ENCODE results near the gene SMPD1. TPM values are rescaled to one million over a fixed set of nuclear protein-coding genes. Genes with fewer than 3 reads are reported as not detected.

The SMPD1 gene
- total and polyA plus RNA-seq, 2 of the 8 experiments (the other 6 are each of a cell fraction or from before 2014, with no cell fraction given): 1.9 to 2.4 TPM

DNA sequence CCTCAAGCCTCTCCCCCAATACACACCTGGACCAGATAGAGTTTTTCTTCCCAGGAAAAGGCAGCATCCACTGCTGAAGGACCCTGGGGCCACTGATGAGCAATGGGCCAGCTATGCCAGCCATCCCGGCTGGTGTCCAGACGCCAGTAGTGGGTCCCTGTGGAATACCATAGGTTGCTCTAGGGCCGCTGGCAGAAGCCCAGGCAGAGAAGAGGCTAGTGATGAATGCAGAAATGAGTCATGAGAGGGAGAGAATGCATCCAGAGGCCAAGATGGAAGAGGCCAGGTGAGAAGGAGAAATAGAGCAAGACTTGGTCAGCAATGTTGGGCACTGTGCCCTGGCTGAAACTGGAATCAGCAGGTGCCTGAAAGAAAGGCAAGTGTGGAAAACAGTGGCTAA is 41.6 kb downstream of the SMPD1 start:
- H3K23me2 ChIP-seq (ENCODE audit: low read depth, low read length): no peaks in the 10 kb centered on the region
- POLR2A ChIA-PET (ENCODE audit: partially characterized antibody): no interaction called here
- no peak overlapping the region for H4K91ac ChIP-seq (replicated peaks; ENCODE audit: insufficient read length, low read length)
- H3K9me3 ChIP-seq (ENCODE audit: insufficient read depth in 2 of 2, low read depth in 1 of 2, low read length in 1 of 2): no peaks in the 10 kb centered on the region
- no peaks in the 10 kb centered on the region for H3K79me2 ChIP-seq (ENCODE audit: control insufficient read depth in 1 of 2, insufficient read depth in 2 of 2, low read length in 2 of 2)
- H2BK5ac ChIP-seq (ENCODE audit: low read depth, low read length): no peak overlapping the region
- H3K4ac ChIP-seq (replicated peaks; ENCODE audit: insufficient read length, low read depth, low read length): no peak overlapping the region
- H3K4me2 ChIP-seq (ENCODE audit: insufficient read depth in 1 of 2, low read depth in 2 of 2, low read length in 2 of 2): no peak overlapping the region
- H2AFZ ChIP-seq (ENCODE audit: low read length): no peak overlapping the region
- FAIRE-seq: no peak
- H4K20me1 ChIP-seq (replicated peaks in 1 of 2; ENCODE audit: control insufficient read depth in 1 of 2, insufficient read depth in 2 of 2, low read length in 2 of 2): no peaks in the 10 kb centered on the region
- no peak overlapping the region for H2BK12ac ChIP-seq (ENCODE audit: low read depth, low read length)
- no peak overlapping the region for H3K4me3 ChIP-seq (ENCODE audit: extremely low read depth in 1 of 4, insufficient read depth in 2 of 4, low read depth in 3 of 4, low read length in 4 of 4)
- no peak overlapping the region for H3K27ac ChIP-seq (ENCODE audit: low read depth, low read length)
- no peak overlapping the region; the same call in 1 of the 2 replicates for H4K8ac ChIP-seq (ENCODE audit: extremely low read depth, insufficient read depth, low read length)
- H3K23ac ChIP-seq (ENCODE audit: insufficient read length): no peak overlapping the region
- H3K4me1 ChIP-seq (replicated peaks in 1 of 4; ENCODE audit: control insufficient read depth in 3 of 4, insufficient read depth in 4 of 4, low read length in 3 of 4): peaks cover 0 to 3% (median 1%) of the 10 kb centered on the region in 4 experiments; a peak in 2 of 7 replicates
- no peak overlapping the region for H3K9ac ChIP-seq (replicated peaks in 1 of 4; ENCODE audit: extremely low read depth in 1 of 4, low read depth in 3 of 4, low read length in 3 of 4)
- H3K36me3 ChIP-seq (ENCODE audit: control insufficient read depth in 2 of 4, insufficient read depth in 4 of 4, low read length in 3 of 4): no peaks in the 10 kb centered on the region
- H2BK15ac ChIP-seq (ENCODE audit: low read length): no peak overlapping the region
- 0 out of 7 replicates have a peak, but pooled peaks cover 0 to 2% (median 0%) of the 10 kb centered on the region in 4 experiments for H3K27me3 ChIP-seq (replicated peaks in 1 of 4; ENCODE audit: control insufficient read depth in 3 of 4, extremely low read depth in 1 of 4, insufficient read depth in 3 of 4, low read length in 3 of 4)
- CTCF ChIA-PET (ENCODE audit: partially characterized antibody): interaction anchor here (0.6 to 22.7 kb wide), 6 partner anchors 9 to 296 kb away, joined by 3 to 585 read pairs (median 6); partner anchors contain the start of genes HPX and SMPD1
- H3K18ac ChIP-seq (ENCODE audit: extremely low read depth, low read length): no peak overlapping the region
- whole genome bisulfite sequencing, 2 experiments (ENCODE audit: extremely low coverage in 1 of 2, insufficient coverage in 1 of 2, insufficient read length in 1 of 2, insufficient replicate concordance in 2 of 2, low coverage in 1 of 2, low lambda C conversion rate in 2 of 2, missing lambda C conversion rate in 1 of 2): 93% methylated on average over 3 of the region's 3 CpGs; no CpG with 5 or more reads in 1 of the 2 experiments
- H4K5ac ChIP-seq (ENCODE audit: insufficient read length, low read depth, low read length): no peak overlapping the region
- no peaks in the 10 kb centered on the region for H3K79me1 ChIP-seq (ENCODE audit: low read depth, low read length)
- no peak overlapping the region for H2AK5ac ChIP-seq (ENCODE audit: low read depth, low read length)
- no peak for DNase-seq (ENCODE audit: low read depth in 1 of 2, low spot score in 2 of 2)
- H2BK120ac ChIP-seq (replicated peaks; ENCODE audit: low read depth, low read length): no peak overlapping the region
- TF ChIP-seq NANOG (IDR thresholded peaks at IDR 0.05; ENCODE audit: insufficient read depth, low read depth, low read length, poor library complexity, severe bottlenecking) (no peak), GTF2F1 (IDR thresholded peaks at IDR 0.05; ENCODE audit: borderline replicate concordance, low read depth, low read length) (no peak), ZNF274 (IDR thresholded peaks at IDR 0.05; ENCODE audit: borderline replicate concordance, extremely low read depth, low read length) (no peak), CEBPB (IDR thresholded peaks at IDR 0.05; ENCODE audit: low read depth, low read length) (no peak), HDAC2 (IDR thresholded peaks at IDR 0.05; ENCODE audit: borderline replicate concordance in 1 of 2, low read depth in 2 of 2, low read length in 2 of 2) (no peak), RAD21 (IDR thresholded peaks at IDR 0.05 in 1 of 2, conservative IDR thresholded peaks at IDR 0.05 in 1 of 2; ENCODE audit: low read depth in 2 of 2, low read length in 2 of 2) (no peak)
- H3K14ac ChIP-seq (ENCODE audit: insufficient read length): no peak overlapping the region
- H2BK20ac ChIP-seq (ENCODE audit: low read length): no peak overlapping the region
- H3K56ac ChIP-seq (replicated peaks; ENCODE audit: insufficient read length, low read depth, low read length): no peak overlapping the region
